K562 (cell line): ENCODE data around the gene USP9Y. TPM values are rescaled to one million over a fixed set of nuclear protein-coding genes. Genes with fewer than 3 reads are reported as not detected.

ENCODE experiments used
- ATAC-seq: fragments of 200-7000 bp; cut with Tn5 transposase; 3 replicates; pipeline ENCODE4 v1.9.1; 2020; ENCODE audit warnings: moderate library complexity
- BruUV-seq: library from RNA; stranded (reverse); fragments of 400-500 nt; replicated peaks from 2 replicates; lab custom pipeline; 2021; lab: Mats Ljungman, UMichigan
- CTCF ChIA-PET: fragments of 300-600 bp; formaldehyde crosslinking; extraction: SDS; loops from one replicate; lab custom pipeline; 2021; ENCODE audit warnings: low intra/inter-chr PET ratio; lab: Yijun Ruan, JAX
- POLR2A ChIA-PET: fragments of 300-600, 350-650 bp; sonication (Branson Sonifier 250); formaldehyde crosslinking; extraction: SDS; loops from one replicate; lab custom pipeline; 2021; ENCODE audit warnings: antibody characterized with exemption, inconsistent platforms; lab: Yijun Ruan, JAX
- DNase-seq, 4 experiments: peaks; one replicate each; pipeline versions ENCODE4 v3.0.0 to v3.0.0-alpha.2; 2011 to 2018; ENCODE audit warnings: low spot score in 3 of 4, mixed read lengths in 3 of 4; ENCODE audit errors: extremely low read depth in 1 of 4
- FAIRE-seq: peaks from 2 replicates; lab custom pipeline; 2011; peaks lifted over from hg19 to GRCh38; lab: Jason Lieb, UNC
- H2AFZ ChIP-seq: 2 replicates; pipeline ENCODE4 v1.6.0; 2011; ENCODE audit warnings: low read depth, low read length, control low read depth, inconsistent platforms
- H3K27ac ChIP-seq: fragments of 200-600 bp; 3 replicates; pipeline ENCODE4 v1.8.0; 2011; ENCODE audit warnings: low read depth, mild to moderate bottlenecking, control low read depth, inconsistent platforms, low read length, moderate library complexity, mixed read lengths; ENCODE audit errors: extremely low read depth
- H3K27me3 ChIP-seq, 2 experiments: fragments of 300-600 bp in 1 of 2; 2 replicates in 1 of 2; 3 replicates in 1 of 2; pipeline versions ENCODE4 v1.6.0 to v1.8.0; 2011; ENCODE audit warnings: inconsistent platforms in 2 of 2, low read length in 2 of 2, mild to moderate bottlenecking in 1 of 2, mixed read lengths in 1 of 2, moderate library complexity in 1 of 2; ENCODE audit not compliant: control insufficient read depth in 2 of 2, insufficient read depth in 2 of 2
- H3K36me3 ChIP-seq: fragments of 300-600 bp; 3 replicates; pipeline ENCODE4 v1.8.0; 2011; ENCODE audit warnings: mild to moderate bottlenecking, low read length, inconsistent platforms; ENCODE audit not compliant: control insufficient read depth, insufficient read depth
- H3K4me1 ChIP-seq, 2 experiments: fragments of 200-600 bp in 1 of 2; replicated peaks in 1 of 2; 2 replicates in 1 of 2; 3 replicates in 1 of 2; pipeline versions ENCODE4 v1.5.1 to v1.8.0; 2011; ENCODE audit warnings: inconsistent platforms in 2 of 2, low read length in 2 of 2, mild to moderate bottlenecking in 1 of 2, mixed read lengths in 1 of 2, moderate library complexity in 1 of 2; ENCODE audit not compliant: control insufficient read depth in 2 of 2, insufficient read depth in 2 of 2
- H3K4me2 ChIP-seq: 2 replicates; pipeline ENCODE4 v1.6.1; 2011; ENCODE audit warnings: low read length, control low read depth, inconsistent platforms, mixed read lengths; ENCODE audit not compliant: insufficient read depth
- H3K4me3 ChIP-seq: fragments of 200-600 bp; sonication (generic), shearing (Covaris generic); 2 replicates; pipeline ENCODE4 v1.5.1; 2016; ENCODE audit warnings: control low read depth, inconsistent platforms
- H3K79me2 ChIP-seq: fragments of 200-600 bp; 3 replicates; pipeline ENCODE4 v1.8.0; 2011; ENCODE audit warnings: low read length, inconsistent platforms; ENCODE audit not compliant: control insufficient read depth, insufficient read depth
- H3K9ac ChIP-seq, 2 experiments: 2 replicates each; pipeline versions ENCODE4 v1.6.0 to v1.6.1; 2011; ENCODE audit warnings: low read depth in 2 of 2, low read length in 2 of 2, control low read depth in 1 of 2, inconsistent platforms in 1 of 2, mild to moderate bottlenecking in 1 of 2, mixed read lengths in 1 of 2; ENCODE audit not compliant: insufficient read depth in 1 of 2
- H3K9me1 ChIP-seq: one replicate; pipeline ENCODE4 v1.6.0; 2011; ENCODE audit warnings: inconsistent platforms, mild to moderate bottlenecking, low read length, moderate library complexity; ENCODE audit not compliant: control insufficient read depth, insufficient read depth
- H3K9me3 ChIP-seq: replicated peaks from 2 replicates; pipeline ENCODE4 v1.5.1; 2011; ENCODE audit warnings: low read depth, low read length, inconsistent platforms; ENCODE audit not compliant: control insufficient read depth, insufficient read depth
- H4K20me1 ChIP-seq: replicated peaks from 2 replicates; pipeline ENCODE4 v1.6.1; 2011; ENCODE audit warnings: low read length, inconsistent platforms, mixed read lengths; ENCODE audit not compliant: control insufficient read depth, insufficient read depth
- ATF7 ChIP-seq: fragments of 450-650 bp; IDR thresholded peaks from 2 replicates; pipeline ENCODE4 v1.7.1; 2014; ENCODE audit warnings: mild to moderate bottlenecking, moderate library complexity
- HSF4 ChIP-seq: fragments of 250-450 bp; sonication (Bioruptor Pico); IDR thresholded peaks from 2 replicates; pipeline ENCODE4 v2.1.2; 2022; ENCODE audit warnings: mild to moderate bottlenecking, moderate library complexity, borderline replicate concordance
- KDM1A ChIP-seq, 2 experiments: fragments of 450-650 bp; IDR thresholded peaks; 2 replicates each; pipeline ENCODE4 v1.6.1; 2016; ENCODE audit warnings: mild to moderate bottlenecking in 2 of 2
- MTF1 ChIP-seq: fragments of 250-450 bp; sonication (Bioruptor Pico); IDR thresholded peaks from 2 replicates; pipeline ENCODE4 v1.9.0; 2021; ENCODE audit warnings: moderate library complexity, mild to moderate bottlenecking, inconsistent platforms, borderline replicate concordance
- MYBL2 ChIP-seq, 2 experiments: fragments of 450-650 bp in 1 of 2; sonication (generic) in 1 of 2; formaldehyde crosslinking in 1 of 2; IDR thresholded peaks; 2 replicates each; pipeline versions ENCODE4 v1.6.1 to v1.8.1; 2017 to 2022; ENCODE audit warnings: borderline replicate concordance in 1 of 2, inconsistent platforms in 1 of 2, low read depth in 1 of 2, mild to moderate bottlenecking in 1 of 2, missing genetic modification reagents in 1 of 2, moderate library complexity in 1 of 2
- NCOA1 ChIP-seq: fragments of 450-650 bp; IDR thresholded peaks from 2 replicates; pipeline ENCODE4 v1.6.1; 2016; ENCODE audit warnings: low read depth
- NR4A1 ChIP-seq, 2 experiments: fragments of 250-450 bp in 1 of 2; fragments of 450-650 bp in 1 of 2; sonication (Bioruptor Pico) in 1 of 2; IDR thresholded peaks; 2 replicates each; pipeline versions ENCODE4 v1.4.0 to v1.6.1; 2016 to 2020; ENCODE audit warnings: mild to moderate bottlenecking in 2 of 2, missing compliant biosample characterization in 1 of 2, missing genetic modification characterization in 1 of 2, moderate library complexity in 1 of 2
- PHB ChIP-seq: fragments of 250-450 bp; sonication (Bioruptor Pico); IDR thresholded peaks from 2 replicates; pipeline ENCODE4 v1.5.0; 2021
- POLR3A ChIP-seq: IDR thresholded peaks from 2 replicates; pipeline ENCODE4 v1.6.1; 2011; ENCODE audit warnings: borderline replicate concordance, mild to moderate bottlenecking, moderate library complexity; ENCODE audit not compliant: insufficient read length, insufficient read depth; ENCODE audit errors: extremely low read depth
- RBM22 ChIP-seq: fragments of 200-400 bp; formaldehyde crosslinking; IDR thresholded peaks from 2 replicates; pipeline ENCODE4 v1.6.1; 2018; ENCODE audit warnings: low read length, low read depth; ENCODE audit not compliant: poor library complexity, severe bottlenecking
- RBM34 ChIP-seq: fragments of 200-400 bp; formaldehyde crosslinking; IDR thresholded peaks from 2 replicates; pipeline ENCODE4 v1.6.1; 2018; ENCODE audit warnings: low read length, borderline replicate concordance; ENCODE audit not compliant: insufficient read depth
- SAP30 ChIP-seq: fragments of 200-600 bp; sonication (generic); IDR thresholded peaks from 2 replicates; pipeline ENCODE4 v1.6.1; 2012; ENCODE audit warnings: borderline replicate concordance, low read depth, mild to moderate bottlenecking, moderate library complexity, low read length, control low read depth, inconsistent platforms; ENCODE audit not compliant: insufficient read depth, poor library complexity, severe bottlenecking
- ZNF12 ChIP-seq: sonication (generic); formaldehyde crosslinking; IDR thresholded peaks from 2 replicates; pipeline ENCODE4 v1.4.0; 2020; ENCODE audit warnings: mild to moderate bottlenecking, missing genetic modification reagents
- ZNF589 ChIP-seq: fragments of 200-800 bp; sonication (Bioruptor generic); IDR thresholded peaks from 2 replicates; pipeline ENCODE4 v1.6.1; 2016; ENCODE audit warnings: low read depth, missing genetic modification characterization, missing compliant biosample characterization
- ZNF695 ChIP-seq: fragments of 450-650 bp; formaldehyde crosslinking; IDR thresholded peaks from 2 replicates; pipeline ENCODE4 v1.4.0; 2020; ENCODE audit warnings: mild to moderate bottlenecking, moderate library complexity
- ZNF75A ChIP-seq: fragments of 450-650 bp; formaldehyde crosslinking; IDR thresholded peaks from 2 replicates; pipeline ENCODE4 v1.4.0; 2020; ENCODE audit warnings: mild to moderate bottlenecking
- WGBS: fragments of 100-300 bp; shearing (Covaris generic); methylation state at CpG from one replicate; pipeline ENCODE4 v1.1.6; 2016; ENCODE audit warnings: low coverage, mixed read lengths; ENCODE audit not compliant: insufficient coverage; ENCODE audit errors: missing lambda C conversion rate; 5-methylcytosine and 5-hydroxymethylcytosine counted together
- in situ Hi-C: fragments of 300-500 bp; cut with MboI; formaldehyde crosslinking; loops from 4 replicates; pipeline ENCODE4 v1.15.0; 2018; ENCODE audit warnings: inconsistent platforms, mixed read lengths
- intact Hi-C: fragments of 100-400 bp; cut with micrococcal nuclease; formaldehyde crosslinking; loops from 2 replicates; pipeline ENCODE4 v1.14.2; 2022
- polyA plus RNA-seq, 8 experiments: library from polyadenylated mRNA; depleted of rRNA in 4 of 8; stranded (reverse) in 5 of 8; unstranded in 3 of 8; fragments of >200 nt; fragmentation: Nextera tagmentation in 2 of 8; fragmentation: Illumina TruSeq in 1 of 8; extraction: Ambion mirVana in 2 of 8; extraction: Trizol in 1 of 8; gene quantifications; 2 replicates each; pipeline versions ENCODE4 v1.2.1 to v1.2.3, GENCODE V29; 2011 to 2014; ENCODE audit warnings: inconsistent platforms in 1 of 8, missing spikeins in 1 of 8
- total RNA-seq, 7 experiments: library from RNA; depleted of rRNA in 6 of 7; stranded (reverse); fragments of >200 nt in 6 of 7; fragmentation: Illumina TruSeq in 2 of 7; extraction: Trizol in 2 of 7; gene quantifications; 2 replicates each; pipeline versions ENCODE4 v1.2.1 to v1.2.3, GENCODE V29; 2011 to 2021; ENCODE audit warnings: low replicate concordance in 1 of 7

Gene USP9Y
- total and polyA plus RNA-seq, 9 of the 15 experiments (the other 6 are each of a cell fraction or from before 2014, with no cell fraction given): 0.13 TPM; not detected in 8

- no peak overlapping the region for H3K4me3 ChIP-seq
- BruUV-seq: no TSS peak
Observed at GRCh38 chrY:12905517-12905872, 204.5 kb downstream of the USP9Y start.

GRCh38 chrY:12905895-12906294, 204.9 kb downstream of the USP9Y start:
- Histone ChIP-seq H3K36me3 (no peaks in the 10 kb centered on the region), H3K27me3 (no peaks in the 10 kb centered on the region), H4K20me1 (no peaks in the 10 kb centered on the region), H3K4me2 (no peak overlapping the region), H3K27ac (no peak overlapping the region), H3K9me1 (no peaks in the 10 kb centered on the region), H2AFZ (no peak overlapping the region), H3K9me3 (no peaks in the 10 kb centered on the region), H3K9ac (no peak overlapping the region), H3K79me2 (no peaks in the 10 kb centered on the region), H3K4me1 (no peaks in the 10 kb centered on the region), H3K4me3 (no peak overlapping the region)
- in situ Hi-C loops (no loop called here), intact Hi-C loops (no loop called here)
- DNase-seq: no peak
- CTCF ChIA-PET: no interaction called here
- ATAC-seq: no peak
- POLR2A ChIA-PET: no interaction called here
- no TSS peak for BruUV-seq
- no CpG with 5 or more reads among the region's 15 CpGs for WGBS
- FAIRE-seq: no peak
- TF ChIP-seq ZNF12 (CRISPR knock-in tag): no peak
- no peak for TF ChIP-seq RBM34
- TF ChIP-seq NCOA1: no peak
- no peak for TF ChIP-seq POLR3A
- TF ChIP-seq SAP30: no peak
- TF ChIP-seq RBM22: no peak
- no peak for TF ChIP-seq PHB (CRISPR knock-in tag)
- no peak for TF ChIP-seq NR4A1 (CRISPR knock-in tag; IDR thresholded peaks at IDR 0.05)
- no peak for TF ChIP-seq NR4A1 (tag; IDR thresholded peaks at IDR 0.05)
- TF ChIP-seq ATF7: no peak
- TF ChIP-seq ZNF75A: no peak
- TF ChIP-seq HSF4: no peak

More at GRCh38 chrY:12905517-12905872, 204.5 kb downstream of the USP9Y start:
- Histone ChIP-seq H3K9me3 (no peaks in the 10 kb centered on the region), H3K9me1 (no peaks in the 10 kb centered on the region), H3K4me2 (no peak overlapping the region), H2AFZ (no peak overlapping the region), H3K9ac (no peak overlapping the region), H3K79me2 (no peaks in the 10 kb centered on the region), H3K4me1 (no peaks in the 10 kb centered on the region), H4K20me1 (no peaks in the 10 kb centered on the region), H3K27ac (no peak overlapping the region), H3K27me3 (no peaks in the 10 kb centered on the region), H3K36me3 (no peaks in the 10 kb centered on the region)
- POLR2A ChIA-PET: no interaction called here
- intact Hi-C loops (no loop called here), in situ Hi-C loops (no loop called here)
- no peak for ATAC-seq
- CTCF ChIA-PET: no interaction called here
- no peak for TF ChIP-seq KDM1A (IDR thresholded peaks at IDR 0.05)
- no peak for TF ChIP-seq ZNF695 (CRISPR knock-in tag)
- no peak for TF ChIP-seq MTF1 (CRISPR knock-in tag)
- TF ChIP-seq MYBL2 (IDR thresholded peaks at IDR 0.05; ENCODE audit: low read depth): no peak
- no peak for TF ChIP-seq MYBL2 (CRISPR knock-in tag; IDR thresholded peaks at IDR 0.05; ENCODE audit: borderline replicate concordance)
- no peak for TF ChIP-seq ZNF589 (CRISPR knock-in tag)
- WGBS: no CpG with 5 or more reads among the region's 19 CpGs
- no peak for DNase-seq
- no peak for FAIRE-seq
